Adrenal gland (tissue), 12 donors: ENCODE data around the gene IL32. TPM values are rescaled to one million over a fixed set of nuclear protein-coding genes. Genes with fewer than 3 reads are reported as not detected.

Source experiments
- DNase-seq, 7 donors: peaks; one replicate each; pipeline ENCODE4 v3.0.0-alpha.2; 2019 to 2020
- H3K27ac ChIP-seq, 5 donors: fragments of 200-600 bp; sonication (generic) in 4 of 5; 1 replicate in 3 of 5; 2 replicates in 2 of 5; pipeline versions ENCODE4 v1.5.1 to v1.8.0; 2016 to 2020; ENCODE audit warnings: mild to moderate bottlenecking in 1 of 5
- H3K27me3 ChIP-seq: fragments of 200-600 bp; 2 replicates; pipeline ENCODE4 v1.8.0; 2021
- H3K36me3 ChIP-seq, 2 donors: fragments of 200-600 bp; replicated peaks in 1 of 2; 1 replicate in 1 of 2; 2 replicates in 1 of 2; pipeline versions ENCODE4 v1.5.1 to v1.8.0; 2018 to 2022
- H3K4me1 ChIP-seq, 2 donors: fragments of 200-600 bp; replicated peaks in 1 of 2; 1 replicate in 1 of 2; 2 replicates in 1 of 2; pipeline versions ENCODE4 v1.5.1 to v1.8.0; 2018 to 2021
- H3K4me3 ChIP-seq, 4 donors: fragments of 200-600 bp; sonication (generic) in 3 of 4; one replicate each; pipeline ENCODE4 v1.5.1; 2016 to 2018
- H3K9me3 ChIP-seq, 3 donors: fragments of 200-600 bp; sonication (generic) in 1 of 3; replicated peaks in 1 of 3; 1 replicate in 2 of 3; 2 replicates in 1 of 3; pipeline versions ENCODE4 v1.5.1 to v1.8.0; 2016 to 2021
- POLR2A ChIP-seq, 2 donors: fragments of 450-650 bp; IDR thresholded peaks; one replicate each; pipeline ENCODE4 v1.6.1; 2017; ENCODE audit warnings: antibody characterized with exemption in 2 of 2, mild to moderate bottlenecking in 2 of 2, moderate library complexity in 1 of 2
- WGBS, 4 donors: extraction: QIAGEN DNeasy Blood & Tissue Kit in 2 of 4; methylation state at CpG; one replicate each; pipeline versions ENCODE4 v1.1.5 to v1.1.7; 2013 to 2017; 5-methylcytosine and 5-hydroxymethylcytosine counted together
- intact Hi-C, 2 donors: fragments of 100-400 bp; cut with DNase I; formaldehyde crosslinking; loops; one replicate each; pipeline versions ENCODE4 v1.14.1 to v1.15.0; 2022 to 2023
- polyA plus RNA-seq, 3 donors: library from polyadenylated mRNA; stranded (reverse); fragments of 200-250 nt in 2 of 3; fragments of 350-450 nt in 1 of 3; fragmentation: Illumina TruSeq in 1 of 3; extraction: RNeasy Lipid Tissue Mini Kit (QIAGEN cat#74804) in 1 of 3; gene quantifications; one replicate each; pipeline ENCODE4 v1.2.3, GENCODE V29; 2013 to 2014
- total RNA-seq, 9 donors: library from RNA; depleted of rRNA in 4 of 9; stranded (reverse); fragments of >200 nt in 4 of 9; fragments of 120-200 nt in 1 of 9; fragmentation: NEBNext Ultra II Directional in 1 of 9; extraction: Animal tissue kit (Norgen Biotek cat#: 25700) in 1 of 9; gene quantifications; one replicate each; pipeline versions ENCODE4 v1.1.0 to v1.2.4, GENCODE V29; 2013 to 2023
- TF ChIP-seq, protein P1 (sequence below), 6 experiments: fragments of 450-650 bp in 4 of 6; fragments of 200-600 bp in 2 of 6; sonication (generic) in 1 of 6; IDR thresholded peaks; 1 replicate in 5 of 6; 2 replicates in 1 of 6; pipeline versions ENCODE4 v1.5.1 to v1.8.0; 2016 to 2021; ENCODE audit warnings: antibody characterized with exemption in 6 of 6, mild to moderate bottlenecking in 2 of 6, moderate library complexity in 1 of 6
- donor health status: healthy with polysubstance abuse.
- donor health status: Bipolar disorder and iron deficiency.
- donor health status: DM: yes; HTN: yes; CAD: no.
- donor health status: DM: no; HTN: no; CAD: no.
- donor health status: DM: no; HTN: no; CAD: no.
- donor health status: DM: yes; HTN: yes; CAD: no.

IL32 gene
- total and polyA plus RNA-seq, 12 donors = 3.9 to 127 (median 23.1) TPM

DNA sequence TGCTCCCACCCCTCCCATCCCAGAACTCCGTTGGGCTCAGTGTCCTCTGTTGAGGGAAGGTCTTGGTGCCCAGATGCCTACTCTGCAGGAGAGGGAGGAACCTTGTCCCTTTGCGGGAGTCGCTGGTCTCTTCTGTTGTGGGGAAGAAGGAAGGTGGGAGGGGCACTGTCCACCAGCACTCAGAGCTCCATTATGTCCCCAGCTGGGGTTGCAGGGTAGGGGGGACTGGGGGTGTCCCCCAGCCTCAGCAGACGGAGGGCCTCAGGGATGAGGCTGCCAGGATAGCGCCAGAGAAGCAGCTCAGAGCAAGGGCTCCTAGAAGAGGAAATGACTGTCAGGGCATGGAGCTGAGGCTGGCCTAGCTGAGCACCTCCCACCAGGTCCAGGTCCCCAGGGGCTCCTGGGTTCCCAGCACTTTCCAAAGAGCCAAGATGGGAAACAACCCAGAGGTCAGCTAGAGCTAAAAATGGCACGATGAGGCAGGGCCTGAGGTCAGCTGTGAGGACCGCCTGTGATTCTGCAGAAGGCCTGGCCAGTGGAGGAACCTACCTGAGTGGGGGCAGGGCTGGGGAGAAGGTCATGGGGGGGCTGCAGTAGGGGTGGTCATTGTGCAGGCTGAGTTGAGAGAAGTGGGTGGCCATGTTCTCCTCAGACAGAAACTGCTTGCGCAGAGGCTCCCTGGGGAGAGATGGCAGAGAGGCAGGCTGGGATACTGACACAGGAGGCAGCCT, 42.6 kb upstream of the IL32 start:
- peaks cover 10% of the 10 kb centered on the region for H3K27me3 ChIP-seq
- peak in 2 of 7 donors; percentile 50 to 71 for DNase-seq
- TF ChIP-seq, protein P1, sequence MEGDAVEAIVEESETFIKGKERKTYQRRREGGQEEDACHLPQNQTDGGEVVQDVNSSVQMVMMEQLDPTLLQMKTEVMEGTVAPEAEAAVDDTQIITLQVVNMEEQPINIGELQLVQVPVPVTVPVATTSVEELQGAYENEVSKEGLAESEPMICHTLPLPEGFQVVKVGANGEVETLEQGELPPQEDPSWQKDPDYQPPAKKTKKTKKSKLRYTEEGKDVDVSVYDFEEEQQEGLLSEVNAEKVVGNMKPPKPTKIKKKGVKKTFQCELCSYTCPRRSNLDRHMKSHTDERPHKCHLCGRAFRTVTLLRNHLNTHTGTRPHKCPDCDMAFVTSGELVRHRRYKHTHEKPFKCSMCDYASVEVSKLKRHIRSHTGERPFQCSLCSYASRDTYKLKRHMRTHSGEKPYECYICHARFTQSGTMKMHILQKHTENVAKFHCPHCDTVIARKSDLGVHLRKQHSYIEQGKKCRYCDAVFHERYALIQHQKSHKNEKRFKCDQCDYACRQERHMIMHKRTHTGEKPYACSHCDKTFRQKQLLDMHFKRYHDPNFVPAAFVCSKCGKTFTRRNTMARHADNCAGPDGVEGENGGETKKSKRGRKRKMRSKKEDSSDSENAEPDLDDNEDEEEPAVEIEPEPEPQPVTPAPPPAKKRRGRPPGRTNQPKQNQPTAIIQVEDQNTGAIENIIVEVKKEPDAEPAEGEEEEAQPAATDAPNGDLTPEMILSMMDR (IDR thresholded peaks at IDR 0.05) = no peak
- no peak for TF ChIP-seq POLR2A (IDR thresholded peaks at IDR 0.05)
- WGBS, 4 donors = 22 to 44% (median 32%) methylated on average over 5 to 8 of the region's 8 CpGs
- H3K4me1 ChIP-seq = peaks cover 29 to 53% of the 10 kb centered on the region in 2 donors
- H3K4me3 ChIP-seq = peak overlapping the region in 2 of 4 donors; percentile 60 to 80
- intact Hi-C loops = no loop called here
- peak overlapping the region; percentile 88 to 99 (median 97) for H3K27ac ChIP-seq
- H3K9me3 ChIP-seq = no peaks in the 10 kb centered on the region
- peaks cover 0 to 16% of the 10 kb centered on the region in 2 donors for H3K36me3 ChIP-seq

DNA sequence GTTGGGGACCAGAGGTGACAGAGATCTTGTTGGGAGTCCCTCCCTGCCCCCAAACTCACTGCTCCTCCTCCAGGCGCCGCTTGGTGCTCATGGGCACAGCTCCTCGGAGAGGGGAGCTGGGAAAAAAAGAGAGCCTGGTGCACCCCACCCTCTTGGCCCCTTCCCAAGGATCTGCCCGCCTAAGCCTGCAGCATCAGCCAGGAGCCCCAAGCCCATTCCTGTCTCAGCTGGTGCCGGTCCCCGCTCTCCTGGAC, 42.1 kb upstream of the IL32 start:
- Histone ChIP-seq H3K27ac (peak overlapping the region; percentile 88 to 99 (median 97)), H3K4me1 (peaks cover 29 to 54% of the 10 kb centered on the region in 2 donors), H3K4me3 (peak overlapping the region in 3 of 4 donors; percentile 60 to 96 (median 80)), H3K9me3 (no peaks in the 10 kb centered on the region), H3K27me3 (peaks cover 5% of the 10 kb centered on the region), H3K36me3 (peaks cover 0 to 16% of the 10 kb centered on the region in 2 donors)
- peak in 6 of 7 donors; percentile 44 to 77 (median 66) for DNase-seq
- intact Hi-C loops = no loop called here
- TF ChIP-seq, protein P1 (IDR thresholded peaks at IDR 0.05) = no peak
- TF ChIP-seq POLR2A (IDR thresholded peaks at IDR 0.05) = no peak
- WGBS, 4 donors = 19 to 43% (median 33%) methylated on average over 5 to 6 of the region's 6 CpGs

DNA sequence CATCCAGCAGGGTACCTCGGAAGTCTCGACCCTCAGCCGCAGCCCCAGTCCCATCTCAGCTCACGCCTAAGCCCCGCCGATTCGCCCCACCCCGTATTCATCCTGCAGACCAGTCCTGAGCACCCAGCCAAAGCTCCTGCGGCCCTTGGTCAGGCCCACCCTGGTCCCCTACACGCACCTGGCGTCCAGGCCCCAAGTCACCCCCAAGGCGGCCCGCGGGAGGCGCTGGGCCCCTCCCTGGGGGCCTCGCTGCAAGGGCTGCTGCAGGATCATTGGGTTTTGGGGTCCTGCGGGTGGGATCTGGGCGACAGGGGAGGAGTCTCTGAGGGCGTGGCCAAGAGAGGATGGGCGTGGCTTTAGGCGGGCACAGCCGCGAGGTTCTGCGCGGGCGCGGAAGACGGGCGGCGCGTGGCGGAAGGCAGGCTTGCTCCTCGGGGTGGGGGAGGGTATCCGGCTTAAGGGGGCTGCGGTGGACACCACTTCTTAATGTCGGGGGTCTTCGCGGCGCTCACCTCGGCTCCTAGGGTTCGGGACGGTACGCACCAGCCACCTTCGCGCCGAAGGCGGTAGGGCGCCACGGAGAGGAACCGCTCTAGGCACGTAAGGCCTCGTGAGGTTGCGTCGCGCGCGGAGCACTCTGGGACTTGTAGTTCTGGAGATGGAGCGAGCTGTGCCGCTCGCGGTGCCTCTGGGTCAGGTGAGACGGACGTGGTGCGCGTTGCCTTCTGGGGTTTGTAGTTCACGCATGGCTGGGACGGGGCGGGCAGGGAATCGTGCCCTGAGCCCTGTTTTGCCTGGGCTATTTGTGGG, 41.6 kb upstream of the IL32 start, which contains the start of the genes HCFC1R1 and THOC6:
HCFC1R1 (minus strand) TSS at position 274 of the 810 bp plus-strand sequence; CDS start at position 273, 1 bp downstream.
THOC6 (plus strand) TSS at position 367 of the 810 bp plus-strand sequence; CDS start at position 659, 292 bp downstream.
- H3K4me1 ChIP-seq = peaks cover 29 to 58% of the 10 kb centered on the region in 2 donors
- peak; percentile 96 to 99 (median 98) for DNase-seq
- peaks cover 0 to 16% of the 10 kb centered on the region in 2 donors for H3K36me3 ChIP-seq
- TF ChIP-seq, protein P1 (IDR thresholded peaks at IDR 0.05) = peak in 2 of 6 experiments; percentile 6 to 16
- peak; percentile 71 to 81 for TF ChIP-seq POLR2A (IDR thresholded peaks at IDR 0.05)
- intact Hi-C loops = no loop called here
- 0% methylated on average over 14 to 69 of the region's 69 CpGs for WGBS, 4 donors
- peak within 1 kb of the TSS; percentile 88 to 99 (median 97) for H3K27ac ChIP-seq
- no peaks in the 10 kb centered on the region for H3K9me3 ChIP-seq
- peak within 1 kb of the TSS; percentile 56 to 96 (median 70) for H3K4me3 ChIP-seq
- H3K27me3 ChIP-seq = no peaks in the 10 kb centered on the region
